HL-60/S4 treated with retinoic acid at 250 ng/mL for 4 days and 3 days (cell line): Measurements from ENCODE around the gene MCCC2.
"Not testable (repeated sequence)": the region's sequence is repeated elsewhere in the genome, so short reads cannot be mapped to it uniquely, and the experiment has no call there.

Source experiments
- in situ Hi-C: fragments of 300-500 bp; cut with MboI; formaldehyde crosslinking; loops from 2 replicates; pipeline ENCODE4 v1.7.0; 2022; ENCODE audit warnings: low sequenced_read_pairs

The MCCC2 gene

GRCh38 chr5:71596169-71596568 lies 9.0 kb downstream of the MCCC2 start:
- in situ Hi-C loops: no loop called here

GRCh38 chr5:71597001-71597400 lies 9.9 kb downstream of the MCCC2 start:
- in situ Hi-C loops: no loop called here

GRCh38 chr5:71600783-71601182 lies 13.6 kb downstream of the MCCC2 start:
- in situ Hi-C loops: no loop called here

GRCh38 chr5:71601222-71602026 lies 14.3 kb downstream of the MCCC2 start:
- in situ Hi-C loops: no loop called here

- in situ Hi-C loops: not testable (repeated sequence)
Measured at GRCh38 chr5:71609916-71610315, 22.8 kb downstream of the MCCC2 start.

- in situ Hi-C loops: no loop called here
Measured at GRCh38 chr5:71615809-71616208, 28.7 kb downstream of the MCCC2 start.

GRCh38 chr5:71620630-71621029 lies 33.5 kb downstream of the MCCC2 start:
- in situ Hi-C loops: no loop called here

- in situ Hi-C loops: no loop called here
Measured at GRCh38 chr5:71621268-71621667, 34.1 kb downstream of the MCCC2 start.

GRCh38 chr5:71621741-71622140 lies 34.6 kb downstream of the MCCC2 start:
- in situ Hi-C loops: no loop called here

GRCh38 chr5:71623221-71623794 lies 36.2 kb downstream of the MCCC2 start:
- in situ Hi-C loops: no loop called here

- in situ Hi-C loops: loop anchor here (25.0 kb wide), 1 partner anchor 107 kb away; no protein-coding TSS in a partner anchor
Measured at GRCh38 chr5:71629950-71630349, 42.8 kb downstream of the MCCC2 start.

- in situ Hi-C loops: loop anchor here (25.0 kb wide), 1 partner anchor 106 kb away; no protein-coding TSS in a partner anchor
Measured at GRCh38 chr5:71631070-71631469, 43.9 kb downstream of the MCCC2 start.

- in situ Hi-C loops: loop anchor here (25.0 kb wide), 1 partner anchor 105 kb away; no protein-coding TSS in a partner anchor
Measured at GRCh38 chr5:71632168-71632567, 45.0 kb downstream of the MCCC2 start.

GRCh38 chr5:71633255-71634155 lies 46.4 kb downstream of the MCCC2 start:
- in situ Hi-C loops: loop anchor here (25.0 kb wide), 1 partner anchor 104 kb away; no protein-coding TSS in a partner anchor

GRCh38 chr5:71637133-71637532 lies 50.0 kb downstream of the MCCC2 start:
- in situ Hi-C loops: loop anchor here (25.0 kb wide), 1 partner anchor 100 kb away; no protein-coding TSS in a partner anchor

GRCh38 chr5:71640408-71640807 lies 53.3 kb downstream of the MCCC2 start:
- in situ Hi-C loops: loop anchor here (25.0 kb wide), 1 partner anchor 97 kb away; no protein-coding TSS in a partner anchor

GRCh38 chr5:71645030-71645429 lies 57.9 kb downstream of the MCCC2 start:
- in situ Hi-C loops: loop anchor here (25.0 kb wide), 1 partner anchor 92 kb away; no protein-coding TSS in a partner anchor

- in situ Hi-C loops: not testable (repeated sequence)
Measured at GRCh38 chr5:71650940-71651339, 63.8 kb downstream of the MCCC2 start.

- in situ Hi-C loops: no loop called here
Measured at GRCh38 chr5:71651579-71651978, 64.4 kb downstream of the MCCC2 start.

GRCh38 chr5:71652349-71652748 lies 65.2 kb downstream of the MCCC2 start:
- in situ Hi-C loops: no loop called here
